Measurements from ENCODE around the gene CD276.
"Not testable (repeated sequence)": the region's sequence is repeated elsewhere in the genome, so short reads cannot be mapped to it uniquely, and the experiment has no call there.

CD276 gene

GRCh38 chr15:73703601-73704000 lies 19.4 kb downstream of the CD276 start:
- TF ChIP-seq, protein P1, sequence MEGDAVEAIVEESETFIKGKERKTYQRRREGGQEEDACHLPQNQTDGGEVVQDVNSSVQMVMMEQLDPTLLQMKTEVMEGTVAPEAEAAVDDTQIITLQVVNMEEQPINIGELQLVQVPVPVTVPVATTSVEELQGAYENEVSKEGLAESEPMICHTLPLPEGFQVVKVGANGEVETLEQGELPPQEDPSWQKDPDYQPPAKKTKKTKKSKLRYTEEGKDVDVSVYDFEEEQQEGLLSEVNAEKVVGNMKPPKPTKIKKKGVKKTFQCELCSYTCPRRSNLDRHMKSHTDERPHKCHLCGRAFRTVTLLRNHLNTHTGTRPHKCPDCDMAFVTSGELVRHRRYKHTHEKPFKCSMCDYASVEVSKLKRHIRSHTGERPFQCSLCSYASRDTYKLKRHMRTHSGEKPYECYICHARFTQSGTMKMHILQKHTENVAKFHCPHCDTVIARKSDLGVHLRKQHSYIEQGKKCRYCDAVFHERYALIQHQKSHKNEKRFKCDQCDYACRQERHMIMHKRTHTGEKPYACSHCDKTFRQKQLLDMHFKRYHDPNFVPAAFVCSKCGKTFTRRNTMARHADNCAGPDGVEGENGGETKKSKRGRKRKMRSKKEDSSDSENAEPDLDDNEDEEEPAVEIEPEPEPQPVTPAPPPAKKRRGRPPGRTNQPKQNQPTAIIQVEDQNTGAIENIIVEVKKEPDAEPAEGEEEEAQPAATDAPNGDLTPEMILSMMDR (IDR thresholded peaks at IDR 0.05; ENCODE audit: low read depth, low read length, missing control alignments), result peak; percentile 9
- H3K4me3 ChIP-seq (ENCODE audit: low read depth, low read length); DNase-seq (ENCODE audit: low read depth): not testable (repeated sequence)

GRCh38 chr15:73704142-73704868 lies 20.1 kb downstream of the CD276 start:
- not testable (repeated sequence) for H3K4me3 ChIP-seq (ENCODE audit: low read depth, low read length); DNase-seq (ENCODE audit: low read depth)

GRCh38 chr15:73704869-73705645 lies 20.9 kb downstream of the CD276 start:
- peak; percentile 15 for DNase-seq (ENCODE audit: low read depth)
- TF ChIP-seq, protein P1 (IDR thresholded peaks at IDR 0.05; ENCODE audit: low read depth, low read length, missing control alignments), result peak; percentile 88
- H3K4me3 ChIP-seq (ENCODE audit: low read depth, low read length), result no peak overlapping the region

- TF ChIP-seq, protein P1 (IDR thresholded peaks at IDR 0.05; ENCODE audit: low read depth, low read length, missing control alignments), result no peak
- no peak for DNase-seq (ENCODE audit: low read depth)
- H3K4me3 ChIP-seq (ENCODE audit: low read depth, low read length), result no peak overlapping the region
Measured at GRCh38 chr15:73708691-73709090, 24.5 kb downstream of the CD276 start.

DNA sequence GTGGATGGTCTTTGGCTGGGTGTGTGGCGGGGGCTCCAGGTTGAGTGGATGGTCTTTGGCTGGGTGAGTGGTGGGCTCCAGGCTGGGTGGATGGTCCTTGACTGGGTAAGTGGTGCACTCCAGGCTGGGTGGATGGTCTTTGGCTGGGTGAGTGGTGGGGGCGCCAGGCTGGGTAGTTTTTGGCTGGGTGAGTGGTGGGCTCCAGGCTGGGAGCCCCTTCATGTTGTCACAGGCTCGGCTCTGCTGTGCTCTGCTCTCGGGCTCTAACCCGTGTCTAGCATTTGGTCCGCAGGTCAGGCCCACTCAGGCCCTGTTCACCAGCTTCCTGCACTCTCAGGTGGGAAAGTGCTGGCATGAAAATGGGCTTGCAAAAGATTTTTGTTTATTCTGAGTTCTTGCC lies 25.1 kb downstream of the CD276 start:
- DNase-seq (ENCODE audit: low read depth), result no peak
- TF ChIP-seq, protein P1 (IDR thresholded peaks at IDR 0.05; ENCODE audit: low read depth, low read length, missing control alignments), result no peak
- no peak overlapping the region for H3K4me3 ChIP-seq (ENCODE audit: low read depth, low read length)

- H3K4me3 ChIP-seq (ENCODE audit: low read depth, low read length), result no peak overlapping the region
- TF ChIP-seq, protein P1 (IDR thresholded peaks at IDR 0.05; ENCODE audit: low read depth, low read length, missing control alignments), result no peak
- no peak for DNase-seq (ENCODE audit: low read depth)
Measured at GRCh38 chr15:73709686-73710085, 25.5 kb downstream of the CD276 start.

GRCh38 chr15:73710321-73710720 lies 26.1 kb downstream of the CD276 start:
- H3K4me3 ChIP-seq (ENCODE audit: low read depth, low read length), result no peak overlapping the region
- DNase-seq (ENCODE audit: low read depth), result no peak
- TF ChIP-seq, protein P1 (IDR thresholded peaks at IDR 0.05; ENCODE audit: low read depth, low read length, missing control alignments), result no peak
